Hematopoietic multipotent progenitor cell treated with erythropoietin and hydrocortisone succinate and interleukin-3 and kit ligand, for 8 days (in vitro differentiated cells): Measurements from ENCODE around the gene PIGL.

Experiments used
- DNase-seq: peaks from one replicate; pipeline ENCODE4 v3.0.0-alpha.2; 2015

PIGL gene

GRCh38 chr17:16363749-16364536 lies 146.9 kb downstream of the PIGL start:
- DNase-seq: peak; percentile 84

- no peak for DNase-seq
Measured at GRCh38 chr17:16364625-16365024, 147.6 kb downstream of the PIGL start.

GRCh38 chr17:16371742-16372141 lies 154.7 kb downstream of the PIGL start:
- DNase-seq: no peak

- no peak for DNase-seq
Measured at GRCh38 chr17:16374146-16374938, 157.3 kb downstream of the PIGL start.
